PC-3 (cell line): Measurements from ENCODE around the gene GJE1.
"Not testable (repeated sequence)": the region's sequence is repeated elsewhere in the genome, so short reads cannot be mapped to it uniquely, and the experiment has no call there.

Experiments
- CTCF ChIP-seq: fragments of 300-600 bp; sonication (generic); conservative IDR thresholded peaks from 2 replicates; pipeline ENCODE4 v1.5.1; 2017; ENCODE audit warnings: antibody characterized with exemption, low read depth, mild to moderate bottlenecking, low read length
- EZH2 ChIP-seq: fragments of 300-600 bp; sonication (generic); IDR thresholded peaks from one replicate; pipeline ENCODE4 v1.6.1; 2017; ENCODE audit warnings: antibody characterized with exemption, mild to moderate bottlenecking, low read length; ENCODE audit not compliant: unreplicated experiment

- TF ChIP-seq CTCF, EZH2: not testable (repeated sequence)
These were observed 27.9 kb upstream of the GJE1 start for GRCh38 chr6:142104820-142105219.
